GM12801 (cell line): ENCODE data around the gene SSBP1.

Experiments used
- TF ChIP-seq, protein P1 (sequence below): IDR thresholded peaks from one replicate; pipeline ENCODE4 v1.5.1; 2011; ENCODE audit warnings: control low read depth; ENCODE audit not compliant: insufficient read length; ENCODE audit errors: extremely low read depth

The SSBP1 gene

DNA sequence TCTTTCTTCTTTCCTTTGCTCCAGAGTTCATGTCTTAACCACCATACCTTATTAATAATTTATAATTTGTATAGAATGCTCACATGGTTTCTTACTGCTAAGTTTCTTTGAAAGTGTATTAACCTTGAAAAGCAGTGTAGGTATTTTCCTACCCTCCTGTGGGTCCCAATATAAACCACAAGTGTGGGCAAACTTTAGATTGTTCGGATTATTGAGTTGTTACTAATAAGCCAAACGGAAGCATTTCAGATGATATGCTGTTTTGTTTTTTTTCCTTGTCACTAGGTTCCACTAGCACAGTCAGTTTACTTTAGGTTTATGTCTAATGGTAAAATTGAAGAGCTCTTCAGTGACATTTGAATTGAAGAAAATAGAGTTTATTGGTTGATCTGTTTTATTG is 10.2 kb downstream of the SSBP1 start:
- TF ChIP-seq, protein P1, sequence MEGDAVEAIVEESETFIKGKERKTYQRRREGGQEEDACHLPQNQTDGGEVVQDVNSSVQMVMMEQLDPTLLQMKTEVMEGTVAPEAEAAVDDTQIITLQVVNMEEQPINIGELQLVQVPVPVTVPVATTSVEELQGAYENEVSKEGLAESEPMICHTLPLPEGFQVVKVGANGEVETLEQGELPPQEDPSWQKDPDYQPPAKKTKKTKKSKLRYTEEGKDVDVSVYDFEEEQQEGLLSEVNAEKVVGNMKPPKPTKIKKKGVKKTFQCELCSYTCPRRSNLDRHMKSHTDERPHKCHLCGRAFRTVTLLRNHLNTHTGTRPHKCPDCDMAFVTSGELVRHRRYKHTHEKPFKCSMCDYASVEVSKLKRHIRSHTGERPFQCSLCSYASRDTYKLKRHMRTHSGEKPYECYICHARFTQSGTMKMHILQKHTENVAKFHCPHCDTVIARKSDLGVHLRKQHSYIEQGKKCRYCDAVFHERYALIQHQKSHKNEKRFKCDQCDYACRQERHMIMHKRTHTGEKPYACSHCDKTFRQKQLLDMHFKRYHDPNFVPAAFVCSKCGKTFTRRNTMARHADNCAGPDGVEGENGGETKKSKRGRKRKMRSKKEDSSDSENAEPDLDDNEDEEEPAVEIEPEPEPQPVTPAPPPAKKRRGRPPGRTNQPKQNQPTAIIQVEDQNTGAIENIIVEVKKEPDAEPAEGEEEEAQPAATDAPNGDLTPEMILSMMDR: no peak

DNA sequence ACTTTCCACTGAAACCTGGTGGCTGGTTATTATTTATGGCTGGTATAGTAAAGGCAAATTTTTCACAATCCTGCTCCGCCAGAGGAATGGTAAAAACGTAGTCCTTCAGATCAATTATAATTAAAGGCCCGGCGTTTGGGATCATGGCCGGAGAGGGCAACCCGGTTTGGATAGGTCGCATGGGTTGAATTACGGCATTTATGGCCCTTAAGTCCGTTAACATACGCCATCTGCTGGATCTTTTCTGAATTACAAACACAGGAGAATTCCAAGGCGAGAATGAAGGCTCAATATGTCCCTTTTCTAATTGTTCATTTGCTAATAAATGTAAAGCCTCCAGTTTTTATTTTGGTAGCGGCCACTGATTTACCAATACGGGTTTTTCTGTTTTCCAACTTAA is 14.5 kb downstream of the SSBP1 start:
- TF ChIP-seq, protein P1: no peak

DNA sequence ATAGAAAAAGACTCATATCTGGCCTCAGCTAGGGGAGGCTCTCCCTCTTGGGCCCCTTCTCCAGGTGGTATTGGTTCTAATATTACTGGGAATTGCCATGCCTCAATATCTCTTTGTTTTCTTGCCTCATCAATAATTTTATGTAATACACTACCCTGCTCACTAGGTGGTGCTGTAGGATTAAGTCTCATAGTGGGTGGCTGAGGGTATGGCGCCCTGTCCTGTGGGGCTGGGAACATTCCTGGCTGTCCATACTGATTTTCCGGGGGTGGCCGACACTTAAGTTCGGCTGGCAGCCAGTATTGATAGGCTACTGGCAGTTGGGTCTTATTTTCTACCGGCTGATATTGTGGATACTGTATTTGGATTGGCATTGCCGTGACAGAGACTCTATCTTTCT is 16.8 kb downstream of the SSBP1 start:
- TF ChIP-seq, protein P1: no peak

DNA sequence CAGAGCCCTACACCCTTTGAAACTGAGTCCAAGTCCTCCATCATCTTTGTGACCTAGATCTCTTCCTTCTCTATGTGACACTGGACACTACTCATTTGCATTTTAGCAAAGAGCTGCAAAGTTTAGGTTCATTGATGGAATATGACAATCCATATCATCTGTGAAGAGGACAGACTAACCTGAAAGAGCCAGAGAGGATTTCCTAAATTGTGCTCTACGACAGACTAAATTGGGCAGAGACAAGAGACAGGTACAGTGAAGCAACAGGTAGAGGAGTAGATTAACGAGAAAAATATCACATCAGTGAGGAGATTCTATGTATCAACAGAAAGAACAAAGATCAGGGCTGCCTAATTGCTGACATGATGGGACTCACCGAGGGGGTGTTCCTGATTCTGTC is 25.6 kb downstream of the SSBP1 start, which contains the start of gene TAS2R3:
Gene TAS2R3, plus strand, starts transcription at position 301 of the 400 bp plus-strand sequence. Its CDS starts 62 bp downstream, at position 363.
- TF ChIP-seq, protein P1: no peak

DNA sequence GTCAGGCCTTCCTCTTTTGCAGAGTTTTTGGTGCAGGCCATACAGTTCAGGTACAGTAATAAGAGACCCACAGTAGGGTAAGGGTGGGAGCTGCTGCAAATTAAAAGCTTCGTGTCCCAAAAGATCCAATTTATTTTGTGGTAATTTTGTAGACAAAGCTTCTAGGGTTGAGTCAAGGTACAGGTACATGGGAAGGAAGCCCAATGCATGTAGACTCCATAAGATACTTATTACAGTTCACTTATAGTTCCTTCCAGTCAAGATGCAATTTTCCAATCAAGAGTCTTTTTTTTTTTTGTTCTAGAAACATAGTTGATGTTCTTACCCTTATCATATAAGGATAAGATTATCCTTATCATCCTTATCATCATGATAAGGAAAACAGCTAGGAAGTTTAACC is 38.2 kb downstream of the SSBP1 start, which contains the start of gene TAS2R4:
Gene TAS2R4, plus strand, starts transcription at position 301 of the 400 bp plus-strand sequence. CDS start 1,815 bp downstream, outside the sequence.
- TF ChIP-seq, protein P1: no peak

DNA sequence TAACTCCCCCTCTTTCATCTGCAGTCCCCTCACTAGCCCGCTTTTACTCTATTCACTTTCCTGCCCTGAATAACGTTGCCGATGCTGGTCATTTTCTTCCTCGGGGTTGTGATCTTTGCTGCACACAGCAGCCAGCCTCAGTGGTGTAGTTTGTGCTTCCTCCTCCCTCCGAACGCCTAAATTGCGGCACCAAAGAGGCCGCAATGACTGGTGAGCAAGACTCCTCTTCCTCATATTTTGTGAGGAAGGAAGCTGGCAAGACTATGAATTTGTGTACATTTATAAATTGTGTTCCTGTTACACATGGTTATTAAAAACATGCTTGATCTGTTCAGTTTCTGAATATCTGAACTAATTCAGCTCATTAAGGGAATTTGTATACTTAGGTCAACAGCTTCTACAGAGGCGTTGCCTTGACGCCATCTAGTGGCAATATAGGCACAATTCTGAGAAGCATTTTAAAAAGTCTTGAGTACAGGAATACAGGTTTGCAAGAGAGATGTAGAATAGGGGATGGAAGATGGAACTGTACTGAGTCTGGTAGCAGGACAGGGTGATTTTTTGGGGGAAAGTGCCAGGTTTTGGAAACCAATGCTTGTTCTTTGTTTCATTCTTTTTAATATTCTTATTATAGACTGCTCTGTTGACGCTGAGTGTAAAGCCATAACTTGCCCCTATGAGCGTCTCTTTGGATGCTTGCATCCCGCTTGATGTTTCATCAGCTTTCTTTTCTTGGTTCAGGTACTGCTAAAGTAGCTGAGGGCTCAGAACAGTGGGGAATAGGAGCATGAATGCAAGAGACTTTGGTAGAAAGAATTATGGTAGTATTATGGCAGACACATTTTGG is 47.8 kb downstream of the SSBP1 start:
- TF ChIP-seq, protein P1: no peak

DNA sequence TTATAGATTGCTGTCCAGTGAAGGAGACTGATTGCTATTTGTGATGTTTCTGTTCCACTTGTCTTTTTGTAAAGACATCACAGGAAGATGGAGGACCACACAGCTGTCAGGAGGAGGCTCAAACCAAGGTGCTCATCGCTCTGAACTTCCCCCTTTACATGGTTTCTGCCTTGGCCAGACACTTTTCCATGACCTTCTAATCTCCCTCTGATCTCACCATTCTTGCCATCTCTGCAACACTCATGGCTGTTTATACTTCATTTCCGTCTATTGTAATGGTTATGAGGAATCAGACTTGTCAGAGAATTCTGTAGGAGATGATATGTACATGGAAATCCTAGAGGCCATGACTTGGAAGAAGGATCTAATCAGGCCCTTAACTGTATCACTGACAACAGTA is 50.1 kb downstream of the SSBP1 start:
- TF ChIP-seq, protein P1: no peak
